GM21723 (cell line): Measurements from ENCODE around the gene TLDC2.
"Not testable (repeated sequence)": the region's sequence is repeated elsewhere in the genome, so short reads cannot be mapped to it uniquely, and the experiment has no call there.

Experiments used
- ATAC-seq: cut with Tn5 transposase; IDR thresholded peaks from one replicate; pipeline ENCODE4 v1.9.1; 2021; ENCODE audit warnings: mild to moderate bottlenecking, moderate library complexity; ENCODE audit not compliant: unreplicated experiment

The TLDC2 gene

GRCh38 chr20:36866681-36867495 is 9.1 kb upstream of the TLDC2 start:
- ATAC-seq: no peak

GRCh38 chr20:36871640-36872570 is 4.0 kb upstream of the TLDC2 start:
- no peak for ATAC-seq

DNA sequence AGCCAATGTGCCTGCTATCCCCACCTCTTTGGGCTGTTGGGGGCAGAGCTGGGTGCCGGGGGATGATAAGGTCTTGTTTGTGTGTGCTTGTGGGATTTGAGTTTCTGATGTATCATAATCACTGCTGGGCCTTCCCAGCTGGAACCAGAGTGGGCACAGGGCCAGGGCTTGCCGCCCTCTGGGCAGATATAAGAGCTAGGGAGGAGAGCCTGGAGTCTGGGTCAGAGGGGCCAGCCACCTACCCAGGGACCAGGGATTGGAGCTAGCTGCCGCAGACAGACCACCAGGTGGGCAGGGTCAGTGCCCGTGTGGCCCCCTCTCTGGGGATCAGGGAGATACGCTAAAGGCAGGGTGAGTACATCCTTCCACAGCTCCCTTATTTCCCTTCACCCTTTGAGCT is 3.1 kb upstream of the TLDC2 start:
- no peak for ATAC-seq

DNA sequence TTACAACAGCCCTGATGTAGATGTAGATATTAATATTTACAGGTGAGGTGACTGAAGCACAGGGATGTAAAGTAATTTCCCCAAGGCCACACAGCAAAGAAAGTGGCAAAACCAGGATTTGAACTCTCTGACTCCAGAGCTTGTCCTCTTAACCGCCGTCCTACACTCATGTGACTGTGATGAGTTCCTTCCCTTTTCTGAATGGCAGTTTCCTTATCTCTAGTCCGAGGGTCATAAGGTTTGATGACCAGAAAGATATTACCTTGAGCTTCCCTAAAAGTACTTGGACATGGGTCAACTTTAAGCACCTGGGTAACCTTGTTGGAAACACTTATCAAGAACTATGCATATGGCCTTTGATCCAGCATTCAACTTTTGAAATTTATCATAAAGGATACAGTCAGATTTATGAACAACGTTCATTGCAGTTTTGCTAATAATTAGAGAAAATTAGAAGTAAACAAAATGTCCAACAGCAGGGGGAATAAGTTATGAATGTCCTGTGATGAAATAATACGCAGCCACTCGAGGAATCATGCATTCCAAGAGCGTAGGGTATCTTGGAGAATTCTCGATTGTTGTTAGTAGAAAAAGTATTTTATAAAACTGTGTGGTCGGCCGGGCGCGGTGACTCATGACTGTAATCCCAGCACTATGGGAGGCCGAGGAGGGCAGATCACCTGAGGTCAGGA is 2.3 kb upstream of the TLDC2 start:
- ATAC-seq: no peak

DNA sequence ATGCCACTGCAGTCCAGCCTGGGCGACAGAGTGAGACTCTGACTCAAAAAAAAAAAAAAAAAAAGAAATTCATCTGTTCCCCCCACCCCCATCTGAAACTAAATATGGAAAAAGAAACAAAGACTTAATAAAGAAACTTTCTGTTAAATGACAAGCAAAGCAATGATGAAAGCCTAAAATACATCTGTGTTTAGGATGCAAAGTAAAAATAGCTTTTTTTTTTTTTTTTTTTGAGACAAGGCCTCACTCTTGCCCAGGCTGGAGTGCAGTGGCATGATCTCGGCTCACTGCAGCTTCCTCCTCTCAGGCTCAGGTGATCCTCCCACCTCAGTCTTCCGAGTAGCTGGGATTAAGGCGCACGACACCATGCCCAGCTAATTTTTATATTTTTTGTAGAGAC is 845 bp upstream of the TLDC2 start:
- not testable (repeated sequence) for ATAC-seq

GRCh38 chr20:36876473-36876833 is 515 bp downstream of the TLDC2 start:
- ATAC-seq: no peak

DNA sequence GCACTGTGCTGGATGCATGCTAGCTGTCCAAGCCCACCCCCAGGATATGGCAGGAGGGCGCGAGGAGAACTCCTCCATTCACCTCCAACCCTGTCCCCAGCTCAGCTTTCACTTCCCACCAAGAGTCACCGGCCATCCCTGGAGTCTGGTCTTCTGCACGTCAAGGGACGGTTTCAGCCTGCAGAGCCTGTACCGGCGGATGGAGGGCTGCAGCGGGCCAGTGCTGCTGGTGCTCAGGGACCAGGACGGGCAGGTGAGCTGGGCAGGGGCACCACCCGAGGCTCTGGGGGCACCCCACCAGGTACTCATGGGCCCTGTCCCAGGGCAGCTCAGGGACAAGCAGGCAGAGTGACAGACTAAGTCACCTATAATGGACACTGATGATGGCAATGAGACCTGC is 3.0 kb downstream of the TLDC2 start:
- no peak for ATAC-seq

- ATAC-seq: no peak
Observed at GRCh38 chr20:36880741-36881250, 4.9 kb downstream of the TLDC2 start.

DNA sequence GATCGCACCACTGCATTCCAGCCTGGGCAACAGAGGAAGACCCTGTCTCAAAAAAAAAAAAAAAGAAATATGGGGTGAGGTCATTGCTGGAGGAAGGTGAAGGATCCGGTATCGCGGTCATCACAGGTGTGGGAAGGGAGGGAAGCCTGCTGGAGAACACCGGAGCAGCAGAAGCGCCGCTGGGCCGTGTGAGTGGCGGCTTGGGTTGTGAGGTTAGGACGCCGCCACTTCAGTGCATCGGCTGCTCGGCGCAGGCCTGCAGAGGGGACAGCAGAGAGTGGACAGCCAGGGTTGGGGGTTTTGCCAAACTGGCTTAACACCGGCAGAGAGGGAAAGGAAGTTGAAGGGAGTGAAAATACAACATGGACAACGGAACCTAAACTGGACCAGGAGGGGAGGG is 5.4 kb downstream of the TLDC2 start:
- no peak for ATAC-seq

- ATAC-seq: no peak
Observed at GRCh38 chr20:36881888-36882287, 6.0 kb downstream of the TLDC2 start.

- no peak for ATAC-seq
Observed at GRCh38 chr20:36883977-36884535, 8.1 kb downstream of the TLDC2 start.

DNA sequence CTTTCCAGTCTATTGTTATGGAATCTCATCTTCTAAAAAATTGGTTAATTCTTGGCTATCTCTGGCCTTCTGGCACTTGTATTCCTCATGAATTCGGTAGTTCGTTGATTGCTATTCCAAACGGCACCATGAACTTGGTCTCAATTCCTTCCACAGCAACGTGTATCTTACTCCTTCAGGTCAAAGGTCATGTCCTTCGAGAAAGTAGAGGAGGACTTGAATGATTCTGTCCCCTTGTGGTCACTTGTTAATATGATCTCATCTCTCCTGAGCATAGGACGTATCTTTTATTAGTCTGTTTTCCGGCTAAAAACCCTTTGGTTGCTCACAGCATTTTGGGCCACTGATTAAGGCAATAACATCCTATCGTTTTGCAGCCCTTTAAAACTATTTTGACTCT is 9.4 kb downstream of the TLDC2 start:
- no peak for ATAC-seq

- peak; percentile 73 for ATAC-seq
Observed at GRCh38 chr20:36886859-36887751, 11.2 kb downstream of the TLDC2 start.

- ATAC-seq: no peak
Observed at GRCh38 chr20:36887752-36888090, 11.8 kb downstream of the TLDC2 start.

DNA sequence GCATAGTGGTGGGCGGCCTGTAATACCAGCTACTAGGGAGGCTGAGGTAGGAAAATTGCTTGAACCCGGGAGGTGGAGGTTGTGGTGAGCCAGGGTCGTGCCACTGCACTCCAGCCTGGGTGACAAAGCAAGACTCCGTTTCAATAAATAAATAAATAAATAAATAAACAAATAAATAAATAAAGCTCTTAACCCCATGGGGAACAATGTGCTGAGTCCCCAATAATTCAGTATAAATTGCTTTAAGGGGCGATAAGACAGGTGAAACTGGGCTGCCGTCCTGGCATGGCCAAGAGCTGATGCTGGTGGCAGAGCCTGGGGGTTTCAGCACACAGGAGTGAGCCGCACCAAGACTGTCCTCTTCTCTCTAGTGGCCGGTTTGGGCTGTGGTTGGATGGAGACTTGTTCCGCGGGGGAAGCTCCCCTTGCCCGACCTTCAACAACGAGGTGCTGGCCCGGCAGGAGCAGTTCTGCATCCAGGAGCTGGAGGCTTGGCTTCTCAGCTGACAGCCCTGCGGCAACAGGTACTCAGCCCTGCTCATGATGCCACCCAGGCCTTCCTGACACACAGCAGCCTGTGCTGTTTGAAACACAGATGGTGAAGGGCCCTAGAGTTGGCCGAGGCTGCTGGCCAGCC is 13.1 kb downstream of the TLDC2 start:
- no peak for ATAC-seq

DNA sequence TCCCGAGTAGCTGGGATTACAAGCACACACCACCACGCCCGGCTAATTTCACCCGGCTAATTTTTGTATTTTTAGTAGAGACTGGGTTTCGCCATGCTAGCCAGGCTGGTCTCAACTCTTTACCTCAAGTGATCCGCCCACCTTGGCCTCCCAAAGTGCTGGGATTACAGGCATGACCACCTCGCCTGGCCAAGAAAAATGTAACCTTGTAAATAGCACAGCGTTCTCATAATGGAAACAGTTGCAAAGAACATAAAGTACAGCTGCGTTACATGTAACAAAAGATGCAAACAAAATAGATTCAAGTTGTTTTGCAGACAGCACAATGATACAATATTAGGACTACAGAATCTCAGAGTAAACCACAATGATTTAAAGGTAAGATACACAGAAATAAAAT is 14.6 kb downstream of the TLDC2 start:
- ATAC-seq: no peak

GRCh38 chr20:36891211-36891610 is 15.3 kb downstream of the TLDC2 start:
- no peak for ATAC-seq

DNA sequence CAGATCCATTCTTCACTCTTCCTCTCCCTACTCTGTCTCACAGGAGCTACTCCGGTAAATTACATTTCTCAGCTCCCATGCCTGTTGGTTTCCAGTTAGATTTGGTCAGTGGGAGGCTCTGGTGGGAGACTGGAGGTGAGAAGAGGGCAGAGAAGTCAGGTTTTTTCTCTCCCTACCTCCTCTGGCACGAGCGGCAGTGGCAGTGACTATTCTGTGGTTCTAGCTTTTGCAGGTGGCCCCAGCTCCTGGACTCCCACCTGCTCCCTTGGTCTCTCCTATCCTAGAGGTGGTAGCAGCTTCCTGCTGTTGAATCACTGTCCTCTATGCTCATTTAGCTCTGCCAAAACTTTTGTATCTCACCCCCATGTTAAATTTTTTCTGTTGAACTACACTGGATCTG is 17.9 kb downstream of the TLDC2 start:
- no peak for ATAC-seq

GRCh38 chr20:36895036-36895435 is 19.1 kb downstream of the TLDC2 start:
- no peak for ATAC-seq

GRCh38 chr20:36904690-36905089 is 28.8 kb downstream of the TLDC2 start:
- ATAC-seq: no peak
